GM23338 (cell line): Measurements from ENCODE around the gene ULK4. TPM values are rescaled to one million over a fixed set of nuclear protein-coding genes. Genes with fewer than 3 reads are reported as not detected.

Experiments used
- ATAC-seq: fragments of 200-7000 bp; cut with Tn5 transposase; 3 replicates; pipeline ENCODE4 v1.9.1; 2020
- DNase-seq: peaks from one replicate; pipeline ENCODE4 v3.0.0-alpha.2; 2015; ENCODE audit warnings: low spot score
- H2AFZ ChIP-seq: fragments of 200-600 bp; sonication (generic); 2 replicates; pipeline ENCODE4 v1.8.0; 2016; ENCODE audit warnings: antibody characterized with exemption, mild to moderate bottlenecking, moderate library complexity
- H3F3A ChIP-seq: fragments of 200-600 bp; sonication (generic); replicated peaks from 2 replicates; pipeline ENCODE4 v1.8.0; 2017; ENCODE audit warnings: antibody characterized with exemption, mixed run types, low read depth
- H3K27ac ChIP-seq: fragments of 200-600 bp; sonication (generic); 2 replicates; pipeline ENCODE4 v1.6.1; 2016; ENCODE audit warnings: low read depth
- H3K27me3 ChIP-seq: fragments of 200-600 bp; sonication (generic); 2 replicates; pipeline ENCODE4 v1.8.0; 2016; ENCODE audit warnings: mild to moderate bottlenecking, mixed run types, moderate library complexity; ENCODE audit not compliant: insufficient read depth
- H3K36me3 ChIP-seq: fragments of 200-600 bp; sonication (generic); 2 replicates; pipeline ENCODE4 v1.8.0; 2016; ENCODE audit warnings: mild to moderate bottlenecking; ENCODE audit not compliant: insufficient read depth
- H3K4me1 ChIP-seq: fragments of 200-600 bp; sonication (generic); 2 replicates; pipeline ENCODE4 v1.8.0; 2016; ENCODE audit warnings: mild to moderate bottlenecking, moderate library complexity; ENCODE audit not compliant: insufficient read depth
- H3K4me2 ChIP-seq: fragments of 200-600 bp; sonication (generic); 2 replicates; pipeline ENCODE4 v1.7.1; 2017; ENCODE audit warnings: mixed run types
- H3K4me3 ChIP-seq: fragments of 200-600 bp; sonication (generic); 2 replicates; pipeline ENCODE4 v1.6.1; 2016; ENCODE audit warnings: mixed run types
- H3K79me2 ChIP-seq: fragments of 200-600 bp; sonication (generic); replicated peaks from 2 replicates; pipeline ENCODE4 v1.8.0; 2017; ENCODE audit warnings: mild to moderate bottlenecking; ENCODE audit not compliant: insufficient read depth
- H3K9me2 ChIP-seq: fragments of 200-600 bp; sonication (generic); 2 replicates; pipeline ENCODE4 v1.8.0; 2017; ENCODE audit not compliant: insufficient read depth
- H4K20me1 ChIP-seq: fragments of 200-600 bp; sonication (generic); replicated peaks from 2 replicates; pipeline ENCODE4 v1.8.0; 2017; ENCODE audit warnings: mild to moderate bottlenecking; ENCODE audit not compliant: insufficient read depth
- H3K27ac Mint-ChIP-seq: 2 replicates; pipeline ENCODE4 v1.8.0; 2020; ENCODE audit warnings: inconsistent platforms, mild to moderate bottlenecking, moderate library complexity, mixed read lengths
- H3K27me3 Mint-ChIP-seq: 3 replicates; pipeline ENCODE4 v1.8.0; 2022; ENCODE audit warnings: low read depth, mild to moderate bottlenecking, moderate library complexity, mixed read lengths, inconsistent platforms; ENCODE audit not compliant: insufficient read depth, poor library complexity
- H3K36me3 Mint-ChIP-seq: 3 replicates; pipeline ENCODE4 v1.8.0; 2021; ENCODE audit warnings: low read depth, mild to moderate bottlenecking, inconsistent platforms, moderate library complexity, mixed read lengths
- H3K4me1 Mint-ChIP-seq: 3 replicates; pipeline ENCODE4 v1.8.0; 2020; ENCODE audit warnings: mild to moderate bottlenecking, inconsistent platforms, mixed read lengths
- H3K4me3 Mint-ChIP-seq: 3 replicates; pipeline ENCODE4 v1.8.0; 2021; ENCODE audit warnings: moderate library complexity, mild to moderate bottlenecking, inconsistent platforms, mixed read lengths
- H3K9me3 Mint-ChIP-seq: 3 replicates; pipeline ENCODE4 v1.8.0; 2020; ENCODE audit warnings: moderate library complexity, mild to moderate bottlenecking, inconsistent platforms, mixed read lengths
- CTCF ChIP-seq, 2 experiments: fragments of 200-600 bp in 1 of 2; sonication (generic) in 1 of 2; conservative IDR thresholded peaks; 2 replicates each; pipeline versions ENCODE4 v1.5.1 to v1.6.1; 2016 to 2017; ENCODE audit warnings: antibody characterized with exemption in 2 of 2, low read depth in 2 of 2, mild to moderate bottlenecking in 2 of 2, moderate library complexity in 1 of 2
- ETS1 ChIP-seq: IDR thresholded peaks from 2 replicates; pipeline ENCODE4 v1.6.1; 2016; ENCODE audit warnings: antibody characterized with exemption
- EZH2 ChIP-seq: fragments of 200-600 bp; sonication (generic); IDR thresholded peaks from one replicate; pipeline ENCODE4 v1.8.0; 2017; ENCODE audit warnings: antibody characterized with exemption, mild to moderate bottlenecking, low read depth; ENCODE audit not compliant: unreplicated experiment
- EZH2phosphoT487 ChIP-seq: fragments of 200-600 bp; sonication (generic); IDR thresholded peaks from one replicate; pipeline ENCODE4 v1.8.1; 2018; ENCODE audit warnings: antibody characterized with exemption; ENCODE audit not compliant: unreplicated experiment
- JUNB ChIP-seq: IDR thresholded peaks from one replicate; pipeline ENCODE4 v1.6.1; 2016; ENCODE audit warnings: antibody characterized with exemption; ENCODE audit not compliant: unreplicated experiment
- NANOG ChIP-seq: IDR thresholded peaks from 2 replicates; pipeline ENCODE4 v1.6.1; 2016; ENCODE audit warnings: antibody characterized with exemption, borderline replicate concordance
- POLR2AphosphoS5 ChIP-seq: IDR thresholded peaks from 2 replicates; pipeline ENCODE4 v1.6.1; 2016; ENCODE audit warnings: antibody characterized with exemption, low read depth
- REST ChIP-seq: IDR thresholded peaks from one replicate; pipeline ENCODE4 v1.6.1; 2018; ENCODE audit warnings: antibody characterized with exemption; ENCODE audit not compliant: unreplicated experiment
- STAT1 ChIP-seq: IDR thresholded peaks from one replicate; pipeline ENCODE4 v1.6.1; 2016; ENCODE audit warnings: antibody characterized with exemption; ENCODE audit not compliant: unreplicated experiment
- ZNF114 ChIP-seq: fragments of 250-450 bp; sonication (Bioruptor Pico); IDR thresholded peaks from 2 replicates; pipeline ENCODE4 v1.5.0; 2020; ENCODE audit warnings: mild to moderate bottlenecking, moderate library complexity
- ZNF331 ChIP-seq: fragments of 250-450 bp; sonication (Bioruptor Pico); IDR thresholded peaks from 2 replicates; pipeline ENCODE4 v1.5.0; 2020; ENCODE audit warnings: low read depth, mild to moderate bottlenecking, moderate library complexity
- polyA plus RNA-seq: library from polyadenylated mRNA; unstranded; fragments of >200 nt; fragmentation: Nextera tagmentation; extraction: Ambion mirVana; gene quantifications from 2 replicates; pipeline ENCODE4 v1.2.1, GENCODE V29; 2016
- total RNA-seq: library from RNA; depleted of rRNA; stranded (reverse); fragments of >200 nt; shearing (Covaris generic); gene quantifications from 2 replicates; pipeline ENCODE4 v1.2.3, GENCODE V29; 2014

The ULK4 gene
- total and polyA plus RNA-seq, 2 experiments from 2014 or later = 20.8 to 41.4 TPM

GRCh38 chr3:41296556-41296955 lies 665.3 kb downstream of the ULK4 start:
- Mint-ChIP-seq H3K4me3 (no peak overlapping the region), H3K36me3 (no peaks in the 10 kb centered on the region)

GRCh38 chr3:41295740-41296139 lies 666.2 kb downstream of the ULK4 start:
- no peaks in the 10 kb centered on the region for H3K27me3 Mint-ChIP-seq
- Histone ChIP-seq H3K4me2 (no peak overlapping the region), H3K79me2 (no peaks in the 10 kb centered on the region), H3K27ac (no peak overlapping the region), H3K36me3 (no peaks in the 10 kb centered on the region), H3F3A (no peaks in the 10 kb centered on the region), H3K4me3 (no peak overlapping the region), H3K4me1 (peaks cover 3% of the 10 kb centered on the region; the same call in 1 of the 2 replicates), H3K9me2 (peaks cover 3% of the 10 kb centered on the region; the same call in 1 of the 2 replicates), H2AFZ (no peak overlapping the region), H3K27me3 (no peaks in the 10 kb centered on the region), H4K20me1 (no peaks in the 10 kb centered on the region)
- no peaks in the 10 kb centered on the region for H3K36me3 Mint-ChIP-seq
- H3K4me1 Mint-ChIP-seq = peaks cover 5% of the 10 kb centered on the region
- ATAC-seq (no peak), DNase-seq (no peak)
- H3K9me3 Mint-ChIP-seq = no peaks in the 10 kb centered on the region
- no peak overlapping the region for H3K27ac Mint-ChIP-seq
- no peak overlapping the region for H3K4me3 Mint-ChIP-seq
- TF ChIP-seq POLR2AphosphoS5 = no peak
- TF ChIP-seq JUNB = no peak
- no peak for TF ChIP-seq ZNF114 (CRISPR knock-in tag)
- no peak for TF ChIP-seq STAT1
- TF ChIP-seq EZH2 = no peak
- TF ChIP-seq REST = no peak
- TF ChIP-seq EZH2phosphoT487 = no peak
- TF ChIP-seq CTCF (conservative IDR thresholded peaks at IDR 0.05; ENCODE audit: low read depth in 2 of 2) = no peak
- no peak for TF ChIP-seq NANOG
- no peak for TF ChIP-seq ETS1

More at GRCh38 chr3:41296556-41296955, 665.3 kb downstream of the ULK4 start:
- no peaks in the 10 kb centered on the region; the same call in 2 of the 3 replicates for H3K4me1 Mint-ChIP-seq
- Histone ChIP-seq H3K4me2 (no peak overlapping the region), H3K79me2 (no peaks in the 10 kb centered on the region), H3K36me3 (no peaks in the 10 kb centered on the region), H3K27ac (no peak overlapping the region), H3F3A (no peaks in the 10 kb centered on the region), H3K4me3 (no peak overlapping the region), H3K27me3 (no peaks in the 10 kb centered on the region), H4K20me1 (no peaks in the 10 kb centered on the region), H3K4me1 (no peaks in the 10 kb centered on the region), H2AFZ (no peak overlapping the region), H3K9me2 (peaks cover 3% of the 10 kb centered on the region; the same call in 1 of the 2 replicates)
- no peak overlapping the region for H3K27ac Mint-ChIP-seq
- H3K27me3 Mint-ChIP-seq = no peaks in the 10 kb centered on the region
- H3K9me3 Mint-ChIP-seq = no peaks in the 10 kb centered on the region
- ATAC-seq (no peak), DNase-seq (no peak)
- TF ChIP-seq NANOG (no peak), JUNB (no peak), ZNF331 (CRISPR knock-in tag) (no peak), REST (no peak)
